HL-60/S4 treated with retinoic acid at 250 ng/mL for 4 days and 3 days (cell line): ENCODE measurements around the gene THRB.

Source experiments
- in situ Hi-C: fragments of 300-500 bp; cut with MboI; formaldehyde crosslinking; loops from 2 replicates; pipeline ENCODE4 v1.7.0; 2022; ENCODE audit warnings: low sequenced_read_pairs

THRB gene

GRCh38 chr3:24197809-24198208, 296.8 kb downstream of the THRB start:
- in situ Hi-C loops = no loop called here

- in situ Hi-C loops = no loop called here
These were observed 298.1 kb downstream of the THRB start for GRCh38 chr3:24196526-24196925.

- in situ Hi-C loops = no loop called here
These were observed 299.0 kb downstream of the THRB start for GRCh38 chr3:24195504-24196230.

- in situ Hi-C loops = no loop called here
These were observed 302.1 kb downstream of the THRB start for GRCh38 chr3:24192469-24193056.

- in situ Hi-C loops = no loop called here
These were observed 302.7 kb downstream of the THRB start for GRCh38 chr3:24191801-24192403.

- in situ Hi-C loops = no loop called here
These were observed 304.4 kb downstream of the THRB start for GRCh38 chr3:24190256-24190655.

GRCh38 chr3:24185738-24186384, 308.8 kb downstream of the THRB start:
- in situ Hi-C loops = no loop called here

- in situ Hi-C loops = no loop called here
These were observed 310.0 kb downstream of the THRB start for GRCh38 chr3:24184528-24185176.

GRCh38 chr3:24182756-24183155, 311.9 kb downstream of the THRB start:
- in situ Hi-C loops = no loop called here

- in situ Hi-C loops = no loop called here
These were observed 313.4 kb downstream of the THRB start for GRCh38 chr3:24181256-24181655.

- in situ Hi-C loops = no loop called here
These were observed 314.0 kb downstream of the THRB start for GRCh38 chr3:24180616-24181015.

- in situ Hi-C loops = no loop called here
These were observed 317.4 kb downstream of the THRB start for GRCh38 chr3:24177201-24177600.

GRCh38 chr3:24174614-24175013, 320.0 kb downstream of the THRB start:
- in situ Hi-C loops = no loop called here

GRCh38 chr3:24168977-24169376, 325.7 kb downstream of the THRB start:
- in situ Hi-C loops = no loop called here

- in situ Hi-C loops = no loop called here
These were observed 327.2 kb downstream of the THRB start for GRCh38 chr3:24167429-24167828.

GRCh38 chr3:24166515-24166914, 328.1 kb downstream of the THRB start:
- in situ Hi-C loops = no loop called here

- in situ Hi-C loops = no loop called here
These were observed 329.1 kb downstream of the THRB start for GRCh38 chr3:24165603-24165982.

GRCh38 chr3:24164967-24165602, 329.6 kb downstream of the THRB start:
- in situ Hi-C loops = no loop called here

- in situ Hi-C loops = no loop called here
These were observed 331.7 kb downstream of the THRB start for GRCh38 chr3:24162929-24163328.

GRCh38 chr3:24161841-24162240, 332.8 kb downstream of the THRB start:
- in situ Hi-C loops = no loop called here
